Measurements from ENCODE around the gene GRM1.

DNA sequence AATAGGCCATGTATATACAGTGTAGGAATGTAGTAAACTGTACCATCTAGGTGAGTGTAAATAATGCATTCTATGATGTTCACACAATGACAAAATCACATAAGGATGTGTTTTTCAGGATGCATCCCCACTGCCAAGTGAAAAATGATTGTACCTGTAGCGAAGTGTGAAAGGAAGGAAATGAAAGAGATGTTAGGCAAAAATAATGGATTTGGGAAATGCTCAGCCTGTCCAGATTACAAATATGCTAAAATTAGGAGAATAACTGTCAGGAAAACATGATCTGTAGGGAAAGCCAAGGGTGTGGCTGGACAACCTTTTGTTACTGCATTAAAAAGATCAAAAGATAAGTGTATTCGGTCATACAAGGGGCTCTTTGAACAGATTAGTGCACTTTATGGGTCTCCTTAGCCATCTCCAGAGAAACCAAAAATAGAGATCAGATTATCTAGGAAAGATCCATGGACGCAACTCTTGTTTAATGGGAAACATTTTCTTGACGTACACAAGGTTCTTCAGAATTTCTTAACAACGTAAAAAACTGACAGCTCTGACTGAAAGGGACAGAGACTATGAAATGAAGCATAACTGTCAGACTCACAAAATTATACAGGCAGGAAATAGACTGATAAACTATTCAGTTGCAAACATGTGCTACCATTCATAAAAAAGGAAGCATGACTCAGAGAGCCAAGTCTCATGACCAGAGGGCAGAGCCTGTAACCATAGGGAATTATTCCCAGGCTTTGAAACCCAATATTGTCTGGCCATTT lies 261.1 kb downstream of the GRM1 start:
- TF ChIP-seq, protein P1, sequence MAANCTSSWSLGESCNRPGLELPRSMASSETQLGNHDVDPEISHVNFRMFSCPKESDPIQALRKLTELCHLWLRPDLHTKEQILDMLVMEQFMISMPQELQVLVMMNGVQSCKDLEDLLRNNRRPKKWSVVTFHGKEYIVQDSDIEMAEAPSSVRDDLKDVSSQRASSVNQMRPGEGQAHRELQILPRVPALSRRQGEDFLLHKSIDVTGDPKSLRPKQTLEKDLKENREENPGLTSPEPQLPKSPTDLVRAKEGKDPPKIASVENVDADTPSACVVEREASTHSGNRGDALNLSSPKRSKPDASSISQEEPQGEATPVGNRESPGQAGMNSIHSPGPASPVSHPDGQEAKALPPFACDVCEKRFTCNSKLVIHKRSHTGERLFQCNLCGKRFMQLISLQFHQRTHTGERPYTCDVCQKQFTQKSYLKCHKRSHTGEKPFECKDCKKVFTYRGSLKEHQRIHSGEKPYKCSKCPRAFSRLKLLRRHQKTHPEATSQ (tag by site-specific recombination; IDR thresholded peaks at IDR 0.05): no peak
- no peak for TF ChIP-seq HOXC10 (CRISPR knock-in tag; IDR thresholded peaks at IDR 0.05)
- TF ChIP-seq, protein P2, sequence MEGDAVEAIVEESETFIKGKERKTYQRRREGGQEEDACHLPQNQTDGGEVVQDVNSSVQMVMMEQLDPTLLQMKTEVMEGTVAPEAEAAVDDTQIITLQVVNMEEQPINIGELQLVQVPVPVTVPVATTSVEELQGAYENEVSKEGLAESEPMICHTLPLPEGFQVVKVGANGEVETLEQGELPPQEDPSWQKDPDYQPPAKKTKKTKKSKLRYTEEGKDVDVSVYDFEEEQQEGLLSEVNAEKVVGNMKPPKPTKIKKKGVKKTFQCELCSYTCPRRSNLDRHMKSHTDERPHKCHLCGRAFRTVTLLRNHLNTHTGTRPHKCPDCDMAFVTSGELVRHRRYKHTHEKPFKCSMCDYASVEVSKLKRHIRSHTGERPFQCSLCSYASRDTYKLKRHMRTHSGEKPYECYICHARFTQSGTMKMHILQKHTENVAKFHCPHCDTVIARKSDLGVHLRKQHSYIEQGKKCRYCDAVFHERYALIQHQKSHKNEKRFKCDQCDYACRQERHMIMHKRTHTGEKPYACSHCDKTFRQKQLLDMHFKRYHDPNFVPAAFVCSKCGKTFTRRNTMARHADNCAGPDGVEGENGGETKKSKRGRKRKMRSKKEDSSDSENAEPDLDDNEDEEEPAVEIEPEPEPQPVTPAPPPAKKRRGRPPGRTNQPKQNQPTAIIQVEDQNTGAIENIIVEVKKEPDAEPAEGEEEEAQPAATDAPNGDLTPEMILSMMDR (tag by site-specific recombination; IDR thresholded peaks at IDR 0.05): no peak
- TF ChIP-seq ZNF2 (tag by site-specific recombination; IDR thresholded peaks at IDR 0.05): no peak
- TF ChIP-seq, protein P3, sequence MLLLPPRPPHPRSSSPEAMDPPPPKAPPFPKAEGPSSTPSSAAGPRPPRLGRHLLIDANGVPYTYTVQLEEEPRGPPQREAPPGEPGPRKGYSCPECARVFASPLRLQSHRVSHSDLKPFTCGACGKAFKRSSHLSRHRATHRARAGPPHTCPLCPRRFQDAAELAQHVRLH (tag by site-specific recombination; IDR thresholded peaks at IDR 0.05): no peak
- TF ChIP-seq, protein P4, sequence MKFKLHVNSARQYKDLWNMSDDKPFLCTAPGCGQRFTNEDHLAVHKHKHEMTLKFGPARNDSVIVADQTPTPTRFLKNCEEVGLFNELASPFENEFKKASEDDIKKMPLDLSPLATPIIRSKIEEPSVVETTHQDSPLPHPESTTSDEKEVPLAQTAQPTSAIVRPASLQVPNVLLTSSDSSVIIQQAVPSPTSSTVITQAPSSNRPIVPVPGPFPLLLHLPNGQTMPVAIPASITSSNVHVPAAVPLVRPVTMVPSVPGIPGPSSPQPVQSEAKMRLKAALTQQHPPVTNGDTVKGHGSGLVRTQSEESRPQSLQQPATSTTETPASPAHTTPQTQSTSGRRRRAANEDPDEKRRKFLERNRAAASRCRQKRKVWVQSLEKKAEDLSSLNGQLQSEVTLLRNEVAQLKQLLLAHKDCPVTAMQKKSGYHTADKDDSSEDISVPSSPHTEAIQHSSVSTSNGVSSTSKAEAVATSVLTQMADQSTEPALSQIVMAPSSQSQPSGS (tag by site-specific recombination; IDR thresholded peaks at IDR 0.05; ENCODE audit: low read depth): no peak

Measured in HEK293 (cell line).